ENCODE results near the gene CRAT. TPM values are rescaled to one million over a fixed set of nuclear protein-coding genes. Genes with fewer than 3 reads are reported as not detected.

Gene CRAT
- total and polyA plus RNA-seq, 11 donors: 37.0 to 126 (median 65.7) TPM

GRCh38 chr9:129078691-129079503, 31.7 kb downstream of the CRAT start:
- TF ChIP-seq CTCF (IDR thresholded peaks at IDR 0.05): no peak
- no peak for TF ChIP-seq POLR2A (IDR thresholded peaks at IDR 0.05)
- WGBS, 4 donors: 83 to 88% (median 84%) methylated on average over 15 to 18 of the region's 18 CpGs
- intact Hi-C loops (cut with DNase I): no loop called here

DNA sequence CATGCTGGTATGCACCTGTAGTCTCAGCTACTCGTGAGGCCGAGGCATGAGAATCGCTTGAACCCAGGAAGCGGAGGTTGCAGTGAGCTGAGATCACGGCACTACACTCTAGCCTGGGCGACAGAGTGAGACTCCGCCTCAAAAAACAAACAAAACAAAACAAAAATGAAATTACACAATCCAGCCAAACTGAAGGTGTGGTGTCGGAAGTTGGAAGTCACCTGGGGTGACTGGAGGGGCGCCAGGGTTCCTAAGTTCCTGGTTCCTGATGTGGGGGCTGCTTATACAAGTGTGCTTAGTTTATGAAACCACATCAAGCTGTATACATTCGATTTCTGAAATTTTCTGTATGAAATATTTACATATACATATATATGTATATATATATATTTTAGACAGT, 33.4 kb downstream of the CRAT start:
- 86 to 91% (median 89%) methylated on average over 10 of the region's 10 CpGs for WGBS, 4 donors
- peaks cover 6 to 16% (median 13%) of the 10 kb centered on the region in 12 donors for H3K4me1 ChIP-seq

More at GRCh38 chr9:129078691-129079503, 31.7 kb downstream of the CRAT start:
- H3K9me3 ChIP-seq: no peaks in the 10 kb centered on the region
- H3K4me3 ChIP-seq: no peak overlapping the region
- H3K36me3 ChIP-seq: peaks cover 0 to 2% (median 0%) of the 10 kb centered on the region in 9 donors
- no peak for ATAC-seq
- H3K4me1 ChIP-seq: peaks cover 6 to 26% (median 17%) of the 10 kb centered on the region in 12 donors
- no peaks in the 10 kb centered on the region for H3K27me3 ChIP-seq
- H3K27ac ChIP-seq: no peak overlapping the region
- peak in 1 of 5 donors; percentile 55 for DNase-seq

DNA sequence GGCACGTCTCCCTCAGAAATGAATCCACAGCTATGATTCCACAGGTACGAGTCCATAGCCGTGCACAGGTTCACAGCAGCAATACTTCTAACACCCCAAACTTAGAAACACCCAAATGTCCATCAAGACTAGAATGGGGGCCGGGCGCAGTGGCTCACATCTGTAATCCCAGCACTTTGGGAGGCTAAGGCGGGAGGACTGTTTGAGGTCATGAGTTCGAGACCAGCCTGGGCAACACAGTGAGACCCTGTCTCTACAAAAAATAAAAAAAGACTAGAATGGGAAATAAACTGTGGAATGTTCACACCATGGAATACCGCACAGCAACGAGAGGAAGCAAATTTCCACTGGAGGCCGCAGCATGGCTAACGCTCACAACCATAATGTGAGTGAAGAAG, 34.0 kb downstream of the CRAT start:
- Histone ChIP-seq H3K27me3 (no peaks in the 10 kb centered on the region), H3K36me3 (peaks cover 0 to 3% (median 0%) of the 10 kb centered on the region in 9 donors), H3K27ac (no peak overlapping the region), H3K4me1 (peaks cover 0 to 10% (median 7%) of the 10 kb centered on the region in 12 donors), H3K4me3 (no peak overlapping the region), H3K9me3 (no peaks in the 10 kb centered on the region)
- DNase-seq (peak in 1 of 5 donors; percentile 19), ATAC-seq (no peak)
- TF ChIP-seq POLR2A (IDR thresholded peaks at IDR 0.05) (no peak), CTCF (IDR thresholded peaks at IDR 0.05) (no peak)
- intact Hi-C loops (cut with DNase I): no loop called here
- WGBS, 4 donors: 90 to 95% (median 92%) methylated on average over 11 of the region's 11 CpGs

More for the DNA sequence above, 33.4 kb downstream of the CRAT start:
- Histone ChIP-seq H3K9me3 (no peaks in the 10 kb centered on the region), H3K36me3 (no peaks in the 10 kb centered on the region), H3K27me3 (no peaks in the 10 kb centered on the region), H3K27ac (no peak overlapping the region), H3K4me3 (no peak overlapping the region)
- intact Hi-C loops (cut with DNase I): no loop called here
- TF ChIP-seq POLR2A (IDR thresholded peaks at IDR 0.05): no peak
- ATAC-seq (no peak), DNase-seq (peak in 1 of 5 donors; percentile 15)

DNA sequence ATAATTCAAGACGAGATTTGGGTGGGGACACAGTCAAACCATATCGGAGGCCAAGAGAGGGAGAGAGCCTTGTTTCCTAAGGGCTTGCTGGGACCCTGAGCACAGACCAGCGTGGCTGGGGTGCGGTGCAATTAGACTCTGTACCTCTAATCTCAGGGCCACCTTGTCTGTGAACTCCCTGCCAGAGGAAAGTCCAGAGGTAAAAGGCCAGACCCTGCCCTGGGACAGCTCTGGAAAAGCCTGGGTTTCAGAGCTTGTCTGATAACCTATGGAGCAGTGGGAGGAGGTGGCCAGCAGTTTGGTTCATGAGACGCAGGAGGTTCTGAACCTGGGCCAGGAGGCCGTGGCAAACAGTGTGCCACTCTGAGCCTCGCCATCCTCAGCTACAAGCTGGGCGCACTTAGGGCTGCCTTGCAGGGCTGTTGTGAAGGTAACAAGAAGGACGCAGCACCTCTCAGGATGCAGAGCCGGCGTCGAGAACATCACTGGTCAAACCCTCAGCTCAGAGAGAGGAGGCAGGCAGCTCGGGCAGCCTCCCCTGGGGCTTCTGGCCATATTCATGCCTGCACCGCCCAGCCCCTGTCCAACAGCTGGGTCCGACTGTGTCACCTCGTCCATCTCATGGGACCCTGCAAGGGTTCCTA, 34.5 kb downstream of the CRAT start:
- WGBS, 4 donors: 83 to 88% (median 85%) methylated on average over 14 to 16 of the region's 16 CpGs
- ATAC-seq: no peak

More for the DNA sequence above, 34.5 kb downstream of the CRAT start:
- intact Hi-C loops (cut with DNase I): no loop called here
- Histone ChIP-seq H3K4me3 (no peak overlapping the region), H3K27ac (no peak overlapping the region), H3K27me3 (no peaks in the 10 kb centered on the region), H3K4me1 (peaks cover 0 to 7% (median 5%) of the 10 kb centered on the region in 12 donors), H3K36me3 (peaks cover 0 to 6% (median 1%) of the 10 kb centered on the region in 9 donors), H3K9me3 (no peaks in the 10 kb centered on the region)
- no peak for TF ChIP-seq CTCF (IDR thresholded peaks at IDR 0.05)
- no peak for TF ChIP-seq POLR2A (IDR thresholded peaks at IDR 0.05)
- peak in 1 of 5 donors; percentile 48 for DNase-seq

Data from heart left ventricle (tissue), 16 donors.